ENCODE measurements around the gene CD2AP. TPM values are rescaled to one million over a fixed set of nuclear protein-coding genes. Genes with fewer than 3 reads are reported as not detected.

Gene CD2AP
- total RNA-seq, 2 experiments from 2014 or later, result 28.3 to 29.2 TPM

DNA sequence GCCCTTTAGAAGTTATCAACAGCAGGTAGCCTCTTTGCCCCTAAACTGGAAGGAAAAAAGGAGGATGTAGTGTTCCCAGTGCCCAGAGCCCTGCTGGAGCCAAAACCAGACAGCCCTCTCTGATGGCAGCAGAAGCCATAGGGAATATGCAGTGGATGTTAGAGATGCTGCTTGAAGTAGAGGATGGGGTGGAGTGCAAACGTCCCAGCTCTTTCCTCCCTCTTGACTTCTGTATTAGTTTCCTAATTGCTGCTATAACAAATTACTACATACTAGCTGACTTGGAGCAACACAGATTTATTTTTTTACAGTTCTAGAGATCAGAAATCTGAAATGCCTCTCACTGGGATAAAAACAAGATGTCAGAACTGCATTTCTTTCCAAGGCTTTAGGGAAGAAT is 12.5 kb upstream of the CD2AP start:
- TF ChIP-seq, protein P1, sequence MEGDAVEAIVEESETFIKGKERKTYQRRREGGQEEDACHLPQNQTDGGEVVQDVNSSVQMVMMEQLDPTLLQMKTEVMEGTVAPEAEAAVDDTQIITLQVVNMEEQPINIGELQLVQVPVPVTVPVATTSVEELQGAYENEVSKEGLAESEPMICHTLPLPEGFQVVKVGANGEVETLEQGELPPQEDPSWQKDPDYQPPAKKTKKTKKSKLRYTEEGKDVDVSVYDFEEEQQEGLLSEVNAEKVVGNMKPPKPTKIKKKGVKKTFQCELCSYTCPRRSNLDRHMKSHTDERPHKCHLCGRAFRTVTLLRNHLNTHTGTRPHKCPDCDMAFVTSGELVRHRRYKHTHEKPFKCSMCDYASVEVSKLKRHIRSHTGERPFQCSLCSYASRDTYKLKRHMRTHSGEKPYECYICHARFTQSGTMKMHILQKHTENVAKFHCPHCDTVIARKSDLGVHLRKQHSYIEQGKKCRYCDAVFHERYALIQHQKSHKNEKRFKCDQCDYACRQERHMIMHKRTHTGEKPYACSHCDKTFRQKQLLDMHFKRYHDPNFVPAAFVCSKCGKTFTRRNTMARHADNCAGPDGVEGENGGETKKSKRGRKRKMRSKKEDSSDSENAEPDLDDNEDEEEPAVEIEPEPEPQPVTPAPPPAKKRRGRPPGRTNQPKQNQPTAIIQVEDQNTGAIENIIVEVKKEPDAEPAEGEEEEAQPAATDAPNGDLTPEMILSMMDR (IDR thresholded peaks at IDR 0.05), result no peak
- H3K9me3 Mint-ChIP-seq, result peaks cover 1% of the 10 kb centered on the region
- H3K27ac Mint-ChIP-seq, result no peak overlapping the region
- ChIA-PET POLR2A (interaction anchor here (0.6 kb wide), 1 partner anchor 56 kb away, joined by 4 read pairs; no protein-coding TSS in a partner anchor), CTCF (no interaction called here)
- intact Hi-C loops (cut with micrococcal nuclease), result no loop called here
- peaks cover 4% of the 10 kb centered on the region for H3K27me3 Mint-ChIP-seq
- no peak for ATAC-seq
- no peaks in the 10 kb centered on the region for H3K4me1 Mint-ChIP-seq (ENCODE audit: low read depth)
- no peaks in the 10 kb centered on the region for H3K36me3 Mint-ChIP-seq (ENCODE audit: low read depth)
- DNase-seq, result no peak
- no peak overlapping the region for H3K4me3 Mint-ChIP-seq

DNA sequence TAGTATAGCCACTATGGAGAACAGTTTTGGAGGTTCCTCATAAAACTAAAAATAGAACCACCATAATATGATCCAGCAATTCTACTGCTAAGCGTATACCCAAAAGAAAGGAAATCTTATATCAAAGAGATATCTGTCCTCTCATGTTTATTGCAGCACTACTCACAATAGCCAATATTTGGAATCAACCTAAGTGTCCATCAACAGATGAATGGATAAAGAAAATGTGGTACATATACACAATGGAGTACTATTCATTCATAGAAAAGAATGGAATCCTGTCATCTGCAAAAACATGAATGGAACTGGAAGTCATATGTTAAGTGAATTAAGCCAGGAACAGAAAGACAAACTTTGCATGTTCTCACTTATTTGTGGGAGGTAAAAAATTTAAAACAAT is 5.7 kb upstream of the CD2AP start:
- Mint-ChIP-seq H3K27ac (no peak overlapping the region), H3K9me3 (no peaks in the 10 kb centered on the region), H3K36me3 (ENCODE audit: low read depth) (no peaks in the 10 kb centered on the region), H3K27me3 (no peaks in the 10 kb centered on the region), H3K4me3 (no peak overlapping the region), H3K4me1 (ENCODE audit: low read depth) (peaks cover 2% of the 10 kb centered on the region)
- TF ChIP-seq, protein P1 (IDR thresholded peaks at IDR 0.05), result no peak
- ATAC-seq (no peak), DNase-seq (no peak)
- intact Hi-C loops (cut with micrococcal nuclease), result no loop called here
- POLR2A ChIA-PET, result no interaction called here
- CTCF ChIA-PET, result no interaction called here

DNA sequence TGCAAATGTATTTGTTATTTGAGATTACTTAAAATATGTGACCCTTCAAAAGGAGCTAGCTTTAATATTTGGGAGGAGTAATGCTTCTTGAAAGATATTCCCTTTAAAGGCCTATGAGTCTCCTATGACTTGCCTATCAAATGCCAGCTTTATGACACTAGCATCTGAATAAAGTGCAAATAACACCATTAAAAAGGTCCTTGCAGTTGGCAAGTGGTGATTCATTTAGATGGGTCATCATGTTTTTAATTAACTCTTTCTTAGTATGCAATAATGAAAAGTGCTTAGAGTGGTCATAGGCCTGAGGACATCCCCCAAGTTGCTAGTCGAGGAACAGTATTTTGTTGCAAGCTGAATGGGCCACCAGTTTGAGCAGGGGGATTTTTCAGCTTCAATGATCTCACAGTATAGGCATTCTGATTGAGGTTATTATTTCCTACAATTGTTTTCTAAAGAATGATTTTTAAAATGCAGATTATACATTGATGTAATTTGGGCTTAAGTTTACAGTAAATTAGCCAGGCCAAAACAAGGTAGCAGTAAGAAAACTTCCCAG is 3.7 kb upstream of the CD2AP start:
- H3K9me3 Mint-ChIP-seq, result no peaks in the 10 kb centered on the region
- no peak for DNase-seq
- H3K4me1 Mint-ChIP-seq (ENCODE audit: low read depth), result peaks cover 5% of the 10 kb centered on the region
- ATAC-seq, result no peak
- peaks cover 2% of the 10 kb centered on the region for H3K36me3 Mint-ChIP-seq (ENCODE audit: low read depth)
- ChIA-PET CTCF (interaction anchor here (0.6 kb wide), 1 partner anchor 1739 kb away, joined by 3 read pairs; no protein-coding TSS in a partner anchor), POLR2A (interaction anchor here (0.7 kb wide), 1 partner anchor 41 kb away, joined by 5 read pairs; no protein-coding TSS in a partner anchor)
- H3K27me3 Mint-ChIP-seq, result no peaks in the 10 kb centered on the region
- H3K27ac Mint-ChIP-seq, result no peak overlapping the region
- intact Hi-C loops (cut with micrococcal nuclease), result no loop called here
- H3K4me3 Mint-ChIP-seq, result no peak overlapping the region
- TF ChIP-seq, protein P1 (IDR thresholded peaks at IDR 0.05), result no peak

DNA sequence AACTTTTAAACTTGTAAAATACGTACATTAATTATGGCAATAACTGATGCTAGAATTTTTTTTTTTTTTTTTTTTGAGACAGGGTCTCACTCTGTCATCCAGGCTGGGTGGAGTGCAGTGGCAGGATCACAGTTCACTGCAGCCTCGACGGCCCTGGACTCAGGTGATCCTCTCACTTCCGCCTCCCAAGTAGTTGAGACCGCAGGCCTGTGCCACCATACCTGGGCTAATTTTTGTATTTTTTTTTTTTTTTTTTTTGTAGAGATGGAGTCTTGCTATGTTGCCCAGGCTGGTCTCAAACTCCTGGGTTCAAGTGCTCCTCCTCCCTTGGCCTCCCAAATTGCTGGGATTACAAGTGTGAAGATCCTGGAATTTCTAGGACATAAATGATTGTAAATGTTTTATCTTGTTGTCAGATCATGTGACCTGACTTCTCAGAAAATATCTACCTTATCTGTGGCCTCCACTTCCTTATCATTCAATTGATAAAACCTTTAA is 2.2 kb upstream of the CD2AP start:
- Mint-ChIP-seq H3K36me3 (ENCODE audit: low read depth) (peaks cover 2% of the 10 kb centered on the region), H3K9me3 (no peaks in the 10 kb centered on the region), H3K4me1 (ENCODE audit: low read depth) (peaks cover 16% of the 10 kb centered on the region), H3K27ac (no peak overlapping the region), H3K27me3 (no peaks in the 10 kb centered on the region), H3K4me3 (no peak overlapping the region)
- DNase-seq (no peak), ATAC-seq (no peak)
- ChIA-PET CTCF (no interaction called here), POLR2A (interaction anchor here (1.1 kb wide), 1 partner anchor 9 kb away, joined by 5 read pairs; no protein-coding TSS in a partner anchor)
- TF ChIP-seq, protein P1 (IDR thresholded peaks at IDR 0.05), result no peak
- intact Hi-C loops (cut with micrococcal nuclease), result no loop called here

DNA sequence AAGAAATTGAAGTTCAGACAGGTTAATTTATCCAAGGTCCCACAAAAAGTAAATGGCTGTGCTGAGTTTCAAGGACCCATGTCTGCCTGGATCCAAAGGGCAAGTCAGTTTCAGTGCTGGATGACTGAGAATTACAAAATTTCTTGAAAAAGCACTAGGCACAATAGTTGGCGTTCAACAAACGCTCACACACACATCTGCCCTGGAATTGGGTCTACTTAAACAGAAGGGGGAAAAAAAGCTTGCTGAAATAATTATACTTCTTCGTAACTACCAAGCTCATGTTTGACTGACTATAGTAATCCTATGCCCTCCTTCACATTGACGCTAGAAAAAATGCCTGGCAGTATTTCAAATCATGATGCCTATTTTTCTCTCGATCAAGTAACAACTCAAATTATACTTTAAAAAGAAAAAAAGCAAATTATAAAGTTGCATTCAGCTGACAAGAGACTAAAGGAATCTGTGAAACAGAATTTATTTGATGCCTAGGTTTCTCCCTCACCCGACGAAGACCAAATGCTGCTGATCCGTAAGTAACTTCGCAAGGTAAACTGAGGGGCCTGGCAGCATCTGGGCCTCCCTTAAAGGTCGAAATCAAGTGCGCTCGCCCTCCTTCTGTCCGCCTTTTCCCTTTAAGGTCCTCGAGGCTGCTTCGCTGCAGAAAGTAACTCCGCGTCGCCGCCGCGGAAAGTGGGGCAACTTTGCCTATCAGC is 650 bp upstream of the CD2AP start:
- intact Hi-C loops (cut with micrococcal nuclease), result no loop called here
- Mint-ChIP-seq H3K27ac (peak overlapping the region; percentile 96), H3K27me3 (no peaks in the 10 kb centered on the region), H3K9me3 (no peaks in the 10 kb centered on the region), H3K4me1 (ENCODE audit: low read depth) (peaks cover 27% of the 10 kb centered on the region), H3K4me3 (peak overlapping the region; percentile 100), H3K36me3 (ENCODE audit: low read depth) (peaks cover 2% of the 10 kb centered on the region)
- DNase-seq, result no peak
- TF ChIP-seq, protein P1 (IDR thresholded peaks at IDR 0.05), result no peak
- ATAC-seq, result no peak
- ChIA-PET CTCF (interaction anchor here (0.8 kb wide), 1 partner anchor 154 kb away, joined by 4 read pairs; no protein-coding TSS in a partner anchor), POLR2A (interaction anchor here (0.8 to 2.1 kb wide), 7 partner anchors 11 to 257 kb away, joined by 3 to 12 read pairs (median 6); no protein-coding TSS in a partner anchor)
